IMR-90 (cell line): ENCODE results near the gene MAML3. TPM values are rescaled to one million over a fixed set of nuclear protein-coding genes. Genes with fewer than 3 reads are reported as not detected.

Source experiments
- ATAC-seq: fragments of 200-7000 bp; cut with Tn5 transposase; 2 replicates; pipeline ENCODE4 v1.9.1; 2020; ENCODE audit warnings: low read depth, mild to moderate bottlenecking, moderate library complexity
- BruUV-seq: library from RNA; stranded (reverse); fragments of 400-500 nt; replicated peaks from 2 replicates; lab custom pipeline; 2021; lab: Mats Ljungman, UMichigan
- CTCF ChIA-PET: fragments of 300-600 bp; formaldehyde crosslinking; extraction: SDS; loops from one replicate; lab custom pipeline; 2021; ENCODE audit warnings: antibody characterized with exemption; lab: Yijun Ruan, JAX
- POLR2A ChIA-PET: fragments of 300-600 bp; sonication (Branson Sonifier 250); formaldehyde crosslinking; loops from one replicate; lab custom pipeline; 2022; ENCODE audit warnings: antibody characterized with exemption; ENCODE audit not compliant: unreplicated experiment; lab: Charles Lee
- DNase-seq: peaks from one replicate; pipeline ENCODE4 v3.0.0; 2013
- H2AFZ ChIP-seq: replicated peaks from 2 replicates; pipeline ENCODE3; 2013; ENCODE audit warnings: low read length, mild to moderate bottlenecking; ENCODE audit not compliant: poor library complexity
- H2AK5ac ChIP-seq: 2 replicates; pipeline ENCODE4 v1.6.1; 2013; ENCODE audit warnings: low read depth, low read length, inconsistent platforms
- H2AK9ac ChIP-seq: replicated peaks from 2 replicates; pipeline ENCODE3; 2013; ENCODE audit warnings: mild to moderate bottlenecking, low read depth, low read length, moderate library complexity; ENCODE audit not compliant: poor library complexity
- H2BK120ac ChIP-seq: 2 replicates; pipeline ENCODE4 v1.6.1; 2013; ENCODE audit warnings: low read depth, low read length, inconsistent platforms
- H2BK15ac ChIP-seq: 3 replicates; pipeline ENCODE4 v1.6.1; 2013; ENCODE audit warnings: low read depth, low read length, inconsistent platforms
- H2BK20ac ChIP-seq: 2 replicates; pipeline ENCODE4 v1.6.1; 2013; ENCODE audit warnings: low read depth, mild to moderate bottlenecking, inconsistent platforms, low read length, moderate library complexity
- H2BK5ac ChIP-seq: 2 replicates; pipeline ENCODE4 v1.6.1; 2013; ENCODE audit warnings: mild to moderate bottlenecking, low read depth, low read length, inconsistent platforms; ENCODE audit not compliant: poor library complexity, severe bottlenecking
- H3K14ac ChIP-seq: replicated peaks from 2 replicates; pipeline ENCODE4 v1.6.1; 2013; ENCODE audit warnings: low read depth, low read length, inconsistent platforms
- H3K18ac ChIP-seq: 2 replicates; pipeline ENCODE4 v1.6.1; 2013; ENCODE audit warnings: low read depth, low read length, control low read depth
- H3K23ac ChIP-seq: 2 replicates; pipeline ENCODE4 v1.6.1; 2013; ENCODE audit warnings: low read depth, low read length, inconsistent platforms
- H3K27ac ChIP-seq: 2 replicates; pipeline ENCODE4 v1.5.1; 2013; ENCODE audit warnings: mild to moderate bottlenecking, control low read depth, low read length; ENCODE audit not compliant: insufficient read depth
- H3K27me3 ChIP-seq: 2 replicates; pipeline ENCODE4 v1.6.1; 2013; ENCODE audit warnings: low read length; ENCODE audit not compliant: control insufficient read depth, insufficient read depth
- H3K36me3 ChIP-seq: 2 replicates; pipeline ENCODE4 v1.6.1; 2013; ENCODE audit warnings: low read length, mixed read lengths; ENCODE audit not compliant: control insufficient read depth, insufficient read depth
- H3K4ac ChIP-seq: 2 replicates; pipeline ENCODE4 v1.6.1; 2013; ENCODE audit warnings: low read depth, low read length, inconsistent platforms
- H3K4me1 ChIP-seq: 2 replicates; pipeline ENCODE4 v1.6.1; 2013; ENCODE audit warnings: low read length, mixed read lengths; ENCODE audit not compliant: control insufficient read depth, insufficient read depth
- H3K4me2 ChIP-seq: 2 replicates; pipeline ENCODE4 v1.6.1; 2013; ENCODE audit warnings: low read depth, mild to moderate bottlenecking, control low read depth, low read length, moderate library complexity
- H3K4me3 ChIP-seq: 2 replicates; pipeline ENCODE4 v1.5.1; 2013; ENCODE audit warnings: low read depth, mild to moderate bottlenecking, control low read depth, low read length, moderate library complexity; ENCODE audit not compliant: insufficient read depth
- H3K56ac ChIP-seq: 2 replicates; pipeline ENCODE4 v1.6.1; 2013; ENCODE audit warnings: low read length, inconsistent platforms; ENCODE audit not compliant: insufficient read depth; ENCODE audit errors: extremely low read depth
- H3K79me1 ChIP-seq, 2 experiments: 2 replicates each; pipeline ENCODE4 v1.6.1; 2013; ENCODE audit warnings: low read length in 2 of 2, inconsistent platforms in 1 of 2, low read depth in 1 of 2
- H3K9ac ChIP-seq: 2 replicates; pipeline ENCODE4 v1.6.1; 2013; ENCODE audit warnings: low read depth, low read length, control low read depth
- H3K9me1 ChIP-seq: 2 replicates; pipeline ENCODE4 v1.6.1; 2013; ENCODE audit warnings: low read length, inconsistent platforms; ENCODE audit not compliant: insufficient read depth
- H3K9me3 ChIP-seq: 2 replicates; pipeline ENCODE4 v1.6.1; 2013; ENCODE audit warnings: low read length; ENCODE audit not compliant: control insufficient read depth, insufficient read depth
- H4K20me1 ChIP-seq: 2 replicates; pipeline ENCODE4 v1.6.1; 2013; ENCODE audit warnings: low read length, inconsistent platforms; ENCODE audit not compliant: insufficient read depth
- H4K5ac ChIP-seq: 2 replicates; pipeline ENCODE4 v1.6.1; 2013; ENCODE audit warnings: mild to moderate bottlenecking, low read depth, low read length, control low read depth
- H4K8ac ChIP-seq, 2 experiments: 2 replicates each; pipeline ENCODE4 v1.6.1; 2013; ENCODE audit warnings: low read depth in 2 of 2, low read length in 2 of 2, control low read depth in 1 of 2, inconsistent platforms in 1 of 2
- H4K91ac ChIP-seq: 2 replicates; pipeline ENCODE4 v1.6.1; 2013; ENCODE audit warnings: low read depth, low read length, inconsistent platforms; ENCODE audit not compliant: insufficient read depth
- BHLHE40 ChIP-seq: fragments of 150-350 bp; IDR thresholded peaks from 2 replicates; pipeline ENCODE4 v1.6.1; 2016; ENCODE audit warnings: mild to moderate bottlenecking, low read depth, low read length
- CEBPB ChIP-seq: IDR thresholded peaks from 2 replicates; pipeline ENCODE4 v1.6.1; 2012; ENCODE audit warnings: low read depth, low read length, improper control_type of control experiment
- FOS ChIP-seq: fragments of 150-350 bp; IDR thresholded peaks from 2 replicates; pipeline ENCODE4 v1.6.1; 2016; ENCODE audit warnings: low read depth, low read length
- MAFK ChIP-seq: IDR thresholded peaks from 2 replicates; pipeline ENCODE4 v1.6.1; 2012; ENCODE audit warnings: low read depth, low read length, improper control_type of control experiment
- MAZ ChIP-seq: IDR thresholded peaks from 2 replicates; pipeline ENCODE4 v1.6.1; 2012; ENCODE audit warnings: low read depth, mild to moderate bottlenecking, low read length, improper control_type of control experiment, moderate library complexity, borderline replicate concordance
- MXI1 ChIP-seq: IDR thresholded peaks from 2 replicates; pipeline ENCODE4 v1.6.1; 2012; ENCODE audit warnings: low read depth, mild to moderate bottlenecking, low read length, moderate library complexity, borderline replicate concordance
- NFE2L2 ChIP-seq: fragments of 150-350 bp; IDR thresholded peaks from 2 replicates; pipeline ENCODE4 v1.6.1; 2016; ENCODE audit warnings: low read depth, mild to moderate bottlenecking, low read length
- POLR2A ChIP-seq: IDR thresholded peaks from 2 replicates; pipeline ENCODE4 v1.6.1; 2012; ENCODE audit warnings: mild to moderate bottlenecking, low read depth, low read length
- RAD21 ChIP-seq: IDR thresholded peaks from 2 replicates; pipeline ENCODE4 v1.6.1; 2012; ENCODE audit warnings: low read length, improper control_type of control experiment
- RCOR1 ChIP-seq: IDR thresholded peaks from 2 replicates; pipeline ENCODE4 v1.6.1; 2012; ENCODE audit warnings: mild to moderate bottlenecking, low read length, improper control_type of control experiment; ENCODE audit not compliant: insufficient replicate concordance
- RFX5 ChIP-seq: IDR thresholded peaks from 2 replicates; pipeline ENCODE4 v1.8.0; 2012; ENCODE audit warnings: low read depth, mild to moderate bottlenecking, low read length, moderate library complexity
- WGBS, 2 experiments: methylation state at CpG; one replicate each; pipeline versions ENCODE4 v1.1.5 to v1.1.7; 2013; ENCODE audit warnings: missing lambda C conversion rate in 2 of 2; ENCODE audit not compliant: insufficient read length in 1 of 2; ENCODE audit errors: extremely low coverage in 2 of 2; 5-methylcytosine and 5-hydroxymethylcytosine counted together
- dilution Hi-C: fragments of 300-500 bp; cut with HindIII; formaldehyde crosslinking; loops from one replicate; pipeline ENCODE4 v1.14.3; 2018; ENCODE audit warnings: low sequenced_read_pairs; ENCODE audit not compliant: unreplicated experiment
- in situ Hi-C: fragments of 300-500 bp; cut with MboI; formaldehyde crosslinking; loops from 3 replicates; pipeline ENCODE4 v1.14.3; 2019; ENCODE audit warnings: low sequenced_read_pairs, inconsistent platforms, mixed read lengths
- intact Hi-C: fragments of 100-400 bp; cut with micrococcal nuclease; formaldehyde crosslinking; loops from 2 replicates; pipeline ENCODE4 v1.10.0; 2022
- polyA plus RNA-seq, 3 experiments: library from polyadenylated mRNA; depleted of rRNA; stranded (reverse); fragments of >200 nt; gene quantifications; 2 replicates each; pipeline ENCODE4 v1.2.3, GENCODE V29; 2012; ENCODE audit warnings: low replicate concordance in 1 of 3
- total RNA-seq: library from RNA; depleted of rRNA; stranded (reverse); fragments of >200 nt; gene quantifications from 2 replicates; pipeline ENCODE4 v1.2.3, GENCODE V29; 2012
- TF ChIP-seq, protein P1 (sequence below): conservative IDR thresholded peaks from 2 replicates; pipeline ENCODE4 v1.5.1; 2012; ENCODE audit warnings: mild to moderate bottlenecking, low read depth, low read length, improper control_type of control experiment
- TF ChIP-seq, protein P2 (sequence below): fragments of 150-350 bp; IDR thresholded peaks from 2 replicates; pipeline ENCODE4 v1.6.1; 2016; ENCODE audit warnings: low read depth, mild to moderate bottlenecking, low read length, moderate library complexity, borderline replicate concordance
- TF ChIP-seq, protein P3 (sequence below): fragments of 150-350 bp; IDR thresholded peaks from 2 replicates; pipeline ENCODE4 v1.6.1; 2017; ENCODE audit warnings: mild to moderate bottlenecking, antibody characterized with exemption, low read length, low read depth

Gene MAML3
- total and polyA plus RNA-seq, 2 of the 4 experiments (the other 2 are of a cell fraction), result 0.90 to 1.7 TPM

DNA sequence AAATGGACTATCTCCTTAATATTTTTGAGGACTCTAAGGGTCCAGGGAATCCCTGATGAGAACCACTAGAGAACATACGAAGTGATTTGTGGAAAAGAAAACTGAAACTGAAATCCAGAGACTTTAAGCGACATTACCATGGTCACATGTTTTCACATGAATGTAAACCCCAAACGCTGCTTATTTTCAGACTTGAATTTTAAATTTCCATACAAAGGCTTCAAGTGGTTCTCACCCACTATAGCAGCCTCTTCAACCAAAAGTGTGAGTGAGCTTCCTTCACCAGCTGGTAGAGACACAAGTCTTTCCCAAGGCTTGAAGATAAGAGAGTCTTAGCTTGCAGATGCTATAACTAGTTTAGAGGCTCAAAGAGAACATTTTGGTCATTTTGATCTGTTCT lies 255.7 kb downstream of the MAML3 start:
- no peak overlapping the region for H4K8ac ChIP-seq
- H3K9ac ChIP-seq, result no peak overlapping the region
- H3K27ac ChIP-seq, result no peak overlapping the region
- no peaks in the 10 kb centered on the region for H3K36me3 ChIP-seq
- H2AK5ac ChIP-seq, result no peak overlapping the region
- ChIA-PET POLR2A (no interaction called here), CTCF (no interaction called here)
- no peak overlapping the region for H4K91ac ChIP-seq
- H3K23ac ChIP-seq, result no peak overlapping the region
- BruUV-seq, result no TSS peak
- no peak for TF ChIP-seq RAD21
- TF ChIP-seq, protein P1, sequence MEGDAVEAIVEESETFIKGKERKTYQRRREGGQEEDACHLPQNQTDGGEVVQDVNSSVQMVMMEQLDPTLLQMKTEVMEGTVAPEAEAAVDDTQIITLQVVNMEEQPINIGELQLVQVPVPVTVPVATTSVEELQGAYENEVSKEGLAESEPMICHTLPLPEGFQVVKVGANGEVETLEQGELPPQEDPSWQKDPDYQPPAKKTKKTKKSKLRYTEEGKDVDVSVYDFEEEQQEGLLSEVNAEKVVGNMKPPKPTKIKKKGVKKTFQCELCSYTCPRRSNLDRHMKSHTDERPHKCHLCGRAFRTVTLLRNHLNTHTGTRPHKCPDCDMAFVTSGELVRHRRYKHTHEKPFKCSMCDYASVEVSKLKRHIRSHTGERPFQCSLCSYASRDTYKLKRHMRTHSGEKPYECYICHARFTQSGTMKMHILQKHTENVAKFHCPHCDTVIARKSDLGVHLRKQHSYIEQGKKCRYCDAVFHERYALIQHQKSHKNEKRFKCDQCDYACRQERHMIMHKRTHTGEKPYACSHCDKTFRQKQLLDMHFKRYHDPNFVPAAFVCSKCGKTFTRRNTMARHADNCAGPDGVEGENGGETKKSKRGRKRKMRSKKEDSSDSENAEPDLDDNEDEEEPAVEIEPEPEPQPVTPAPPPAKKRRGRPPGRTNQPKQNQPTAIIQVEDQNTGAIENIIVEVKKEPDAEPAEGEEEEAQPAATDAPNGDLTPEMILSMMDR, result no peak
- TF ChIP-seq CEBPB, result no peak
- TF ChIP-seq, protein P2, sequence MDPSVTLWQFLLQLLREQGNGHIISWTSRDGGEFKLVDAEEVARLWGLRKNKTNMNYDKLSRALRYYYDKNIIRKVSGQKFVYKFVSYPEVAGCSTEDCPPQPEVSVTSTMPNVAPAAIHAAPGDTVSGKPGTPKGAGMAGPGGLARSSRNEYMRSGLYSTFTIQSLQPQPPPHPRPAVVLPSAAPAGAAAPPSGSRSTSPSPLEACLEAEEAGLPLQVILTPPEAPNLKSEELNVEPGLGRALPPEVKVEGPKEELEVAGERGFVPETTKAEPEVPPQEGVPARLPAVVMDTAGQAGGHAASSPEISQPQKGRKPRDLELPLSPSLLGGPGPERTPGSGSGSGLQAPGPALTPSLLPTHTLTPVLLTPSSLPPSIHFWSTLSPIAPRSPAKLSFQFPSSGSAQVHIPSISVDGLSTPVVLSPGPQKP, result no peak
- TF ChIP-seq POLR2A, result no peak
- TF ChIP-seq MAZ, result no peak
- TF ChIP-seq MXI1, result no peak
- TF ChIP-seq BHLHE40, result no peak
- no peak for TF ChIP-seq MAFK
- no peak for TF ChIP-seq RFX5
- no peak for TF ChIP-seq NFE2L2
- no peak for TF ChIP-seq FOS
- TF ChIP-seq, protein P3, sequence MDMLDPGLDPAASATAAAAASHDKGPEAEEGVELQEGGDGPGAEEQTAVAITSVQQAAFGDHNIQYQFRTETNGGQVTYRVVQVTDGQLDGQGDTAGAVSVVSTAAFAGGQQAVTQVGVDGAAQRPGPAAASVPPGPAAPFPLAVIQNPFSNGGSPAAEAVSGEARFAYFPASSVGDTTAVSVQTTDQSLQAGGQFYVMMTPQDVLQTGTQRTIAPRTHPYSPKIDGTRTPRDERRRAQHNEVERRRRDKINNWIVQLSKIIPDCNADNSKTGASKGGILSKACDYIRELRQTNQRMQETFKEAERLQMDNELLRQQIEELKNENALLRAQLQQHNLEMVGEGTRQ, result no peak
- TF ChIP-seq RCOR1, result no peak
- intact Hi-C loops, result no loop called here
- in situ Hi-C loops, result no loop called here
- no peak for ATAC-seq
- WGBS, 2 experiments, result no CpG with 5 or more reads among the region's 3 CpGs
- H2AFZ ChIP-seq, result no peak overlapping the region
- no peak overlapping the region for H2AK9ac ChIP-seq
- H2BK15ac ChIP-seq, result no peak overlapping the region
- no peaks in the 10 kb centered on the region for H3K9me3 ChIP-seq
- no peak overlapping the region for H3K4me2 ChIP-seq
- no peak overlapping the region for H3K4me3 ChIP-seq
- no peak overlapping the region for H2BK120ac ChIP-seq
- dilution Hi-C loops, result no loop called here
- H2BK20ac ChIP-seq, result no peak overlapping the region
- no peak overlapping the region for H3K4ac ChIP-seq
- DNase-seq, result no peak
- no peak overlapping the region for H3K18ac ChIP-seq
- no peak overlapping the region for H3K56ac ChIP-seq
- no peak overlapping the region for H2BK5ac ChIP-seq
- no peaks in the 10 kb centered on the region for H4K20me1 ChIP-seq
- H4K5ac ChIP-seq, result no peak overlapping the region
- H3K9me1 ChIP-seq, result no peaks in the 10 kb centered on the region
- H3K27me3 ChIP-seq, result no peaks in the 10 kb centered on the region
- H3K4me1 ChIP-seq, result peaks cover 4% of the 10 kb centered on the region
- H3K14ac ChIP-seq, result no peak overlapping the region
- H3K79me1 ChIP-seq, result 0 out of 4 replicates have a peak, but pooled peaks cover 0 to 4% of the 10 kb centered on the region in 2 experiments
